IPS-NIHi7 (cell line): ENCODE data around the gene GPC5.
"Not testable (repeated sequence)": the region's sequence is repeated elsewhere in the genome, so short reads cannot be mapped to it uniquely, and the experiment has no call there.

Experiments
- DNase-seq: peaks from one replicate; pipeline ENCODE4 v3.0.0; 2012; ENCODE audit warnings: mixed read lengths; ENCODE audit errors: extremely low spot score

GPC5 gene

DNA sequence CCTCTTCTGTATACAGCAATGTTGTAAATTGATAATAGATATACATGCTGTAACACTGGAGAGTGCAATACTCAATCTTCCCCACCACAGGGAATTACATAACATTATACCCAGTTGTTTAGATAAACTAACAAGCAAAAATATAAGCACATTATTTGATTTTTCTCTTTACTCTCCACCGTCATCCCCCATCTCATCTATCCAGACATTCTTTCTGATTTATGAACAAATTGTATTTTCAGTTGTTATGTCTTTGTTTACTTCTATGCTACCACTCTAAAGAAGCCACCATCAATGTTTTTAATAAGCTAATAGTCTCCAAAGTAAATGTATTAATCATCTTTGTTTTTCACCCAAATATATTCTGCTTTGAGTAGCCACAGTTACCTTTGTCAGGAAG is 1337.5 kb downstream of the GPC5 start:
- DNase-seq, result no peak

DNA sequence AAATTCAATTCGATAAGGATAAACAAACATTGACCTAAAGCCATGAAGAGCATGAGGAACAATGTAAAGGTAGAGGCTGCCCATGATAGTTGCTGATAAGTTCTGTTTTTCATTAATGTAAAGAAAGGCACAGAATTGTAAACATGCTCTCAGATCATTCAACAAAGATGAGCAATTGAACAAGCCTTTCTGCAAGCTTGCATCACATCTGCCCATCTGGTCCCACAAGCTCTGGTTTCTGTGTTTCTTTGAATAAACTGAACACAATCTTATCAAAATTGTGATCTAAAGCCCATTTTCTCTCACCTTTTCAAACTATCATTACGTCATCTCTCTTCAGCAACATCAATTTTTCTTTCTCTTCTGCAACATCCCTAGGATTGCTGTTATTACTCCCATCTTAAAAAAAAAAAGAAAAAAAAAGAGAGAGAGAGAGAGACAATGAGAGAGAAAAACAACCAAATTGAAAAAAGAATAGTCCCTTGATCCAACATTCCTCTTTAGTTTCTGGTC is 1340.9 kb downstream of the GPC5 start:
- no peak for DNase-seq

DNA sequence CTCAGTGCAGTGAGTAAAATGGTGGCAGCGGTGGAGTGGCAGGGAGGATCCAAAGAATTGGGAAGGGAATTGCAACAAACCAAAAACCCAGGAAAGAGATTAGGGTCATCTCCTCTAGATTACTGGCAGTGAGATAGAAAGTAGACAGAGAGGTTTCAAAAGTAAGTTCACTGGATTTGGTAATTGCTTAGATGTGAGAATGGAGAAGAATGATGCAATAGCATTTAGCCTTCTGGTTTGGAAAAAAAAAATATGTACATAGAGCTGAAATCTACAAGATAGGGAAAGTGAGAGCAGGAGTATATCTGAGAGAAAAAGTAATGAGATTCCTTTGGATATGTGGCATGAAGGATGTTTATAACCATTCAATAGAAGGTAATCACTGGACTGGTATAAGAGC is 1345.6 kb downstream of the GPC5 start:
- no peak for DNase-seq

DNA sequence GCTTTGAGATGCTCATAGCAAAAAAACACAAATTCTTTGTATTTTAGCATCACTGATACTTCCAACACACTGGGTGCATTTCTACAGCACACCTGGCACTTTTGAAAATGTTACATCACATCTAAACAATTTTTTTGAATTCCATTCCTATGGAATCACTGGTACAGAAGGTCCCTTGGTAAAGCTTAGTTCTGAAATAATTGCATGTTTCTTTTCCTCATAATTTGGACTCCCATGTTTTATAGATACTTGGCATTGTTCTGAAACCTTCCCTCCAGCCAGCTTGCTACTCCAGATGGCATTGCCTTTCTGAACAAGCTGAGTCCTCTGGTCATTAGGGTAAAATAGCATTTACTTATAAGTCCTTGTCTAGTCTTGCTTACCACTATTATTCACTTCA is 1346.8 kb downstream of the GPC5 start:
- no peak for DNase-seq

DNA sequence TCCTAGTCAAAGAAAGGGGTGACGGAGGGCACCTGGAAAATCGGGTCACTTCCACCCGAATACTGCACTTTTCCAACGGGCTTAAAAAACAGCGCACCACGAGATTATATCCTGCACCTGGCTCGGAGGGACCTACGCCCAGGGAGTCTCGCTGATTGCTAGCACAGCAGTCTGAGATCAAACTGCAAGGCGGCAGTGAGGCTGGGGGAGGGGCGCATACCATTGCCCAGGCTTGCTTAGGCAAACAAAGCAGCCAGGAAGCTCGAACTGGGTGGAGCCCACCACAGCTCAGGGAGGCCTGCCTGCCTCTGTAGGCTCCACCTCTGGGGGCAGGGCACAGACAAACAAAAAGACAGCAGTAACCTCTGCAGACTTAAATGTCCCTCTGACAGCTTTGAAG is 1354.3 kb downstream of the GPC5 start:
- DNase-seq, result not testable (repeated sequence)

DNA sequence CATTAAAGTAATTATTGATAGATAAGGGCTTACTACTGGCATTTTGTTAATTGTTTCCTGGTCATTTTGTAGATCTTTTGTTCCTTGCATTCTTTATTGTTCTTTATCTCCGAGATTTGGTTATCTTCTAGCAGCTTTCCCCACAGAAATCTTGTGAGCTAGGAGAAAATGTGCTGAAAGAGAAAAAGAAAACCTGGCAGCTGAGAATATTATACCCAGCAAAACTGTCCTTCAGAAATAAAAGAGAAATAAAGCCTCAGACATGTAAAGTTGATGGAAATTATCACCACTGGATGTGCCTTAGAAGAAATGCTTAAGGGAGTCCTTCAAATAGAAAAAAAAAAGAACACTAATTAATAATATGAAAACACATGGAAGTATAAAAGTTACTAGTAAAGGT is 1363.3 kb downstream of the GPC5 start:
- no peak for DNase-seq

DNA sequence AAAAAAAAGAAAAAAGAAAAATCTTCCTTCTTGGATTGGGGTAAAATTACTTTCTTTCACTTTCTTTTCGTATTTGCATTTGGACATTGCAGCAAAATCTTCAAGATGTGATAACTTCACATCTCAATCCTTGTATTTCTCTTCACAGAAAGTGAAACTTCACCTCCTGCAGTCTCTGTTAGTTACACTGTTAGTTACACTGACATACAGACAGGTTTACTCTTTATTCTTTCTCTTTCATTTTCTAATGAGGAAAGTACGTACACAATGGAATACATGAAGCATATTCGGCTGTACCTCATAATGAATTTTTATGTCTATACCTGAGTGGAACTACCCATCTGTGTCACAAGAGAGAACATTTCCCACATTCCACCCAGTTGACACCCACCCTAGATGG is 1369.0 kb downstream of the GPC5 start:
- no peak for DNase-seq

DNA sequence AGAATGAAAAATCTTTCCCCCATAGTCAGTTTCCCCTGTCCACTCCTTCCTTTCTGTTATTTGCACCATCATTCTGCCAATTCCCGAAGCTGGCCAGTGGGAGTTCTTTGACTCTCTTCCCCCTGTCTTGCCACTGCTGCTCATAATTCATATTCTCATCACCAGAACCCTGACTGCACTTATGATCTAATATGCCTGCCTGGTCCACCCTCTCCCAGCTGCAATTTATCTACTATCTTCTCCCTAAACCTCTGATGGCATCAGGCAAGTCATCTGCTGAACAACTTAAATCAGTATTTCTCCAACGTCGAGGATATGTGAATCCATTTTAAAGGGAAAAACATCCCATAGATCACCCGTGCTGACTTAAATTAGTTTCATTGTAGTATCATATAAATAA is 1370.2 kb downstream of the GPC5 start:
- DNase-seq, result no peak

DNA sequence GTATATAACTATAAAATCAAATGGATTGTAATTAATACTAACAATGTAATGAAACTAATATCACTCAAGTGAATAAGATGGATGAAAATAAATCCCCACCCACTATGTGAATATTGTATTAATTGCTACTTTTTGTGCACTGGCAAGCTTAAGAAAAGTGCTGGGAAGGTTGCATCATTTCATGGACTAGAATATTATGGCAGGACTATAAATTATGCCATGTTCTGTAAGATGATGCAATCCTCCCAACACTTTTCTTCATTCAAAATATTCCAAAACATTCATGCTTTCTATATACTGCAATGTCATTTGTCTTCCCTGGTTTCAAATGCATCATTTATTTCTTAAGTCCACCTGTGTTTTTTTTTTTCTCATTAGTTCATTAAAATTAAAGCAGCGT is 1370.6 kb downstream of the GPC5 start:
- no peak for DNase-seq

DNA sequence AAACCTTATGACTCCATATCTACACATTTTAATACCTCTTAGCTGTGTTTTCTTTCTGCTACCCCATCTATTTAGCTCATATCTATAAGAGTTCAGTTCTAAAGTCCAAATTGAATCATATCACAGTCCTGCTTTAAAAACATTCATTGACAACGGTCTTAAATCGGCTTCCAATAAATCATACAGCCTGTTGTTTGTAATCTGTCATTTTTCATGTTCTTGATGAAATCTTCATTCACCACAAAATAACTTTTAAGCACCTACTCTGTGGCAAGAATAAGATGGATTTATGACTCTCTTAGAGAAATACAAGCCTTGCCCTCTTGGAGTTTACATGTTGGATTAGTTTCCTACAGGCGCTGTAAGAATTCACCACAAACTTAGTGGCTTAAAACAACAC is 1377.2 kb downstream of the GPC5 start:
- no peak for DNase-seq

DNA sequence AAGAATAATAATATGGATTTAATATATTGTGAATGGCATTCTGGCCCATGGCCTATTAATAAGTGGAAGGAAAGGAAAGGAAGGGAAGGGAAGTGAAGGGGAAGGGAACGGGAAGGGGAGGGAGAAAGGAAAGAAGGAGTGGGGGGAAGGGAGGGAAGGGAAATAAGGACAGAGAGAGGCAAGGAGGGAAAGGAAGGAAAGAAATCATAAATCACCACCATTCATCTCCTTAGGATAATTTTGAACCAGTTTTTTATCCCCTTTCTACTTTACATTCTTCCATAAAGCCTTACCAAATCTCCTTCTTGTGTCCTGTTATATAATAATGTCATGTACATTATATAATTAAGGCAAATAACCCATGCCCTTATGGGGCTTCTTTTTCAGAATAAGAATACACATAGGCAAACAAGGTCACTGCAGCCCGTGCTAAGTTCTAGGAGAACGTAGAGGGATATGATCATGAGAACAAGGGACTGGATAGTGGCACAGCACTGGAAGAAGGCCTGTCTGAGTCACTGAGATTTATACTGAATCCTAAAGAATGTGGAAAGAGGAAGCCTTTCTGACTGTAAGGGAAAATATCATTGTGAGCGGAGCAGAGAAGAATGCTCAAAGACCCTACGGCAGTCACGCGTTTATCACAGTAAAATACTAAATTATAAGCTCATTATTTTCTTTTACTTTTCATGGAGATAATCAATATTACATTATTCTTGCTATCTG is 1383.7 kb downstream of the GPC5 start:
- DNase-seq, result no peak

DNA sequence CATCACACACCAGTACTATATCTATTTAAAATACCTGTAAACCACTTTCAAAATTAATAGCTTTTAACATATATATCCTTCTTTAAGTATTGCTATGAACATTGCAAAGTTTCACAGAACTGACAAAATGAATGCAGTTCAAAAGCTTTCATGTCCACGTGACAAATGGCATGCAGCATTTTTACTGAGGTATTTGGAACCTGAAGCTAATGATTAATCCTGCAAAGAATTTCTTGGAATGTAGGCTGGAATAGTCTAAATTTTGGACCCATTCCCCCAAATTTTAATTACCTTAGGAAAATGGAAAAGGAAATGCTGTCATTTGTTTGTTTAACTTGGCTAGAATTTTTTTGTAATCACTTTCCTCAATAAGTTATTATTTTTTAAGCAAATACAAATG is 1404.4 kb downstream of the GPC5 start:
- DNase-seq, result no peak

DNA sequence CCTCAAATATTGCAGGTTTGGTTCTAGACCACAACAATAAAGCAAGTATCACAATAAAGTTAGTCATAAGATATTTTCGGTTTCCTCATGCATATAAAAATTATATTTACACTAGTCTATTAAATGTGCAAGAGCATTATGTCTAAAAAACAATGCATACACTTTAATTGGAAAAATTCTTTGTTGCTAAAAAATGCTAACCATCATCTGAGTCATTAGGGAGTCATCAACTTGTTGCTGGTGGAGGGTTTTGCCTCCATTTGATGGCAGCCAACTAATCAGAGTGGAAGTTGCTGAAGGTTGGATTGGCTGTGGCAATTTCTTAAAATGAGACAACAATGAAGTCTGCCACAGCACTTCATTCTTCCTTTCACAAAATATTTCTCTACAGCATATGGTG is 1405.9 kb downstream of the GPC5 start:
- no peak for DNase-seq

DNA sequence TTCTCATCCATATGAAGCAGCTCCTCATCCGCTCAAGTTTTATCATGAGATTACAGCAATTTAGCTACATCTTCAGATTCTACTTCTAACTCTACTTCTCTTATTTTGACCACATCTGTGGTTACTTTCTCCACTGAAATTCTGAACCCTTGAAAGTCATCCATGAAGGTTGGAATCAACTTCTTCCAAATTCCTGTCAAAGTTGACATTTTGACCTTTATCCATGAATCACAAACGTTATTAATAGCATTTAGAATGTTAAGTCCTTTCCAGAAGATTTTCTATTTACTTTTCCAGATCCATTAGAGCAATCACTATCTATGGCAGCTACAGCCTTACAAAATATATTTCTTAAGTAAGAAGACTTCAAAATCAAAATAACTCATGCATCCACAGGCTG is 1406.5 kb downstream of the GPC5 start:
- no peak for DNase-seq

DNA sequence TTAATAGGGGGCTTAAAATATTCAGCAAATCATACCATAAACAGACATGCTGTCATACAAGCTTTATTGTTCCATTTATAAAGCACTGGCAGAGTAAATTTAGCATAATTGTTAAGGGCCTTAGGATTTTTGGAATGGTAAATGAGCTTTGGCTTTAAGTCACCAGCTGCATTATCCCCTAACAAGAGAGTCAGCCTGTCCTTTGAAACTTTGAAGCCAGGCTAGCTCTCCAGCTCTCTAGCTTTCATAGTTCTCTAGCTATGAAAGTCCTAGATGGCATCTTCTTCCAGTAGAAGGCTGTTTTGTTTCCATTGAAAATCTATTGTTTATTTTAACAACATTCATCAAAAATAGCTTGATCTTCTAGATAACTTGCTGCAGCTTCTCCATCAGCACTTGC is 1407.3 kb downstream of the GPC5 start:
- no peak for DNase-seq

DNA sequence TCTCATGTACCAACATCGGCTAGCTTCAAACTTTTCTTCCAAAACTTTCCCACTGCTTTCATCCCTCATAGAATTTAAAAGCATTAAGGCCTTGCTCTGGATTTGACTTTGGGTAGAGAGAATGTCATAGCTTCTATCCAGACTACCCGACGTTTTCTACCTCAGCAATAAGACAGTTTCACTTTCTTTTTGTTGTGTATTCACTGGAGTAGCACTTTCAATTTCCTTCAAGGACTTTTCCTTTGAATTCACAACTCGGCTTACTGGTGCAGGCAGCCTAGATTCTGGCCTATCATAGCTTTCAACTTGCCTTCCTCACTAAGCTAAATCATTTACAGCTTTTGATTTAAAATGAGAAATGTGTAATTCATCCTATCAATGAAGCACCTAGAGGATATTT is 1407.8 kb downstream of the GPC5 start:
- DNase-seq, result no peak

DNA sequence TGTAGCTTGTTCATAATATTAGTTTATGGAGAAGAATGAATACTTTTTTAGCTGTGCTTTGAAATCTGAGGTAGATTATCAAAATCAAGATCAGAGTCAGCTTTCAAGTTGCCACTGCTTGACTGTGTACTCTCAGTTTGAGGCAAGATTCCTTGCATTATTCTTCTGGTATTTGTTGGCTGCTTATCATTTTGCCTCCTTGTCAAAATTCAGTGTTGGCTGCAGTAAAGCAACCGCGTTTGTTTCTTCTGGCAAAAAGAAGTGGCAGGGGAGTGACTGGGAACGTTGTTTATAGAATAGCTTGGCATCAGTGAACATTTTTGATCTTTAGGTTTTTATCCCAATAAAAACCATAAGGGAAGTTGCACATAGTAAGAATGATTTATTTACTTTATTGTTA is 1408.9 kb downstream of the GPC5 start:
- no peak for DNase-seq

DNA sequence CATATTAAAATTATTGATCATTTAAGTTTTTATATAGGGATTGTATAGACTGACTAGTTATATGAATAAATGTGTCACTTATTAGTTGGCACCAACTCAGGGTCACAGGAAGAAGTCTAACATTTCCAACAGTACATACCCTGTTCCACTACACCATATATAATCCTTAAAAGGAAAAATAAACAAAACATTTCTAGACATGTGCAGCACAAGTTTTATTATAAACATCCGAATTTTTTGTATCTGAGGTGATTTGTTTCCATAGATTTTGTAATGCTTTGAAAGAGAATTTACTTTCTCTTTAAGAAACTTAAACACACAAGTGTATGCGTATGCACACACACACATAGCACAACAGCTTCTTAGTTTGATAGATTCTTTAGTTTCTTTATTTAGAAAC is 1409.5 kb downstream of the GPC5 start:
- DNase-seq, result no peak

DNA sequence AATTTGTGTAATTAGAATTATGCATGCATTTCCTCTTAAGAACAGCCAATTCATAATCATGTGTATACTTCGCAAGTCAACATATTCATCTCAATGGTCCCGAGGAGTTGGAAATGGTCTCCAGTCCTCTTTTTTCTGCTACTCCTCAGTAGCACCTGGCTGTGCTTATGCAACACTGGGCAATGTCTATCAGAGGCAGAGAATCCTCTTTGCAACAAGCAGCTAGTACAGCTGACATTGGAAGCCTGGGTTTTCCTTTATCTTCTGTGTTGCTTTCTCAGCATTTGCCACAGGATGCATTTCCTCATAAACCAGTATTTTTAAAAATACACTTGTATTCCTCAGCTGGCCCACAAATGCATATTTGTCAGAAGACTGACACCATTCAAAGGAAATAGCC is 1422.9 kb downstream of the GPC5 start:
- no peak for DNase-seq

DNA sequence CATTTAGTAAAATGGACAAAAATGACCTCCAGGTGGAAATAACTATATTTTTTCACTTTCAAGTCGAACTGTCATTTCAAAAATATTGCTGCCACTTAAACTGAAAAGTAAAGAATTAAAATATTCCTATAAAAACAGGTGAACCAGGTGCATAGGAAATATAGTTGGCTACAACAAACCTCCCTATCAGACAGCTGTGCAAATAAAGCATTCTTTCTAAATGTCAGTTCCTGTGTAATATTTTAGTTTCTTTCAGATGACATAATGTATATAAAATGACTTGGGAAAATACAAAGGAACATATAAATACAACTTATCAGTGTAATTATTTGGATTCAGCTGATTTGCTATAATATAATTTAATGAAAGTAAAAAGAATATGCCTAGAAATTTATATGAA is 1424.6 kb downstream of the GPC5 start:
- no peak for DNase-seq

DNA sequence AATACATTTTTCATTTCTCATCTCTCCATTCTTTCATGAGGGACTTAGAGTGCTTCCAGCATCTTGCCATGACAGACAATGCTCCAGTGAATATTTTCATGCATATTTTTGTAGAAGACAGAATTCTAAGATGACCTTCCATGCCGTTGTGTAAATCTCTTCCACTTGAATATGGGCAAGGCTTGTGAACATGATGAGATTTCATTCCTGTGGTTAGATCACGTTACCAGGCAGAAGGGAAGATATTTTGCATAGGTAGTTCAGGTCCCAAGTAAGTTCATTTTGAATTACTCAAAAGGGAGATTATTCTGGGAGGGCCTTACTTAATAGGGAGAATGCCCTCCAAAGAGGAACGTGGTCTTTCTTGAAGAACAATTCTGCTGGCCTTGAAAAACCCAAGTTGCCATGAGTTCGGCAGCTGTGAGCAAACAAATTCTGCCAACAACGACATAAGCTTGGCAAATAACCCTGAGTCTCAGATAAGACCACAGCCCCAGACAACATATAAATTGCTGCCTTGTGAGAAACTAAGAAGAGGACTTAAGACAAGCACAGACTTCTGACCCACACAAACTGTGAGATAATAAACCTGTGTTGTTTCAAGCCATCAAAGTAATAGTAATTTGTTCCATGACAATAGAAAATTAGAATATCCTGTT is 1427.6 kb downstream of the GPC5 start:
- DNase-seq, result no peak

DNA sequence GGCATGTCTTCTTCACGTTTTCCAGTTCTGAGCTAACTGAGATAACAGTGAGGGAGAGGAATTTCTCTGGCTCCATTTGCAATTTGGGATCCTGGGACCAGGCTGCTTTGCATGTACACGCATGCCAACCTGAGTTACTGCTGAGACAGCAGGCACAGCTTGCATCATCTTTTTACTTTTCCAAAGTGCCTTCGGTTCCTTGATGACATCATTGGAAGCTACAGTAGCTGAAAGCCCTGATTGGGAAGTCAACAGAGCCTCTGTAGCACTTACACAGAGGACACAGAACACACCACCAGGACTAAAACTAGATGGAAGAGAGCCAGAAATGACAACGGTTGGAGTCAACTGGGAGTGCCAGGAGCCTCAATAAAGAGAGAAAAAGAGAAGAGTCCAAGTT is 1429.1 kb downstream of the GPC5 start:
- no peak for DNase-seq

DNA sequence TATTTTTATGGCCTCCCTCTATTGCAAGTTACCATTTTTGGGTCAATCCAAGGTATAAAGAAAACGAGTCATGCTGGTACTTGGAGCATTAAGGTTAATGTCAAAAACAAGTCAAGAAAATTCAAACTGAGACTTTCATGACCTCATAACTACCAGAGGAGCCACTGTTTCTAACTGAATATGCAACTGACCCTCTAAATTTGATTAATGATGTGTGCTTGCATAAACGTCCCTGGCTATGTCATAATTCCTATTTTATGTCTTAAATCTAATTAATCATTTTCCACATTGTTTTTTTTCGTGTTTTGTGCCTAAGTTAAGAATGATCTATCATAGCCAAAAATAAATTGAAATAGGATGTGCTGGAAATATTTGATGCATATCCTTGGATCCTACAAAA is 1431.5 kb downstream of the GPC5 start:
- DNase-seq, result no peak

DNA sequence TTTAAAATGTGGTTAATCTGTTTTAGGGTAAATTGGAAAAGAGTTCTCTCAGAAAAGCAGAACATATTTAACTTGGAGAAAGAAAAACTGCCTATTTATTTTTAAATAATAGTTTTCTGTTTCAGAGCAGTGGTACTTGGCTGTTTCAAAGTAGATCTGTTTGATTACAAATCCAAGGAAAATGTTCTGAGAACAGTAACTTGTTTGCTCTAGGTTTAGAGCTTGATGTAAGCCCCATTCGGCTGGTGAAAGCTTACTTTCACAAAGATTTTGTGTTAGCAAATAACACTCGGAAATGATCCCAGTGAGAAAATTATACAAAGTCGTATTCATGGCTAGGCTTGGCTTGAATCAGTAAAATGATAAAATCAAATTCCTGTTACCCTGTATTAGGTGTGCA is 1432.4 kb downstream of the GPC5 start:
- no peak for DNase-seq
